GM21447 (cell line): Measurements from ENCODE around the gene HERC4.
"Not testable (repeated sequence)": the region's sequence is repeated elsewhere in the genome, so short reads cannot be mapped to it uniquely, and the experiment has no call there.

Experiments
- ATAC-seq: cut with Tn5 transposase; IDR thresholded peaks from one replicate; pipeline ENCODE4 v1.9.1; 2021; ENCODE audit not compliant: unreplicated experiment

HERC4 gene

GRCh38 chr10:68090586-68090985 lies 15.5 kb upstream of the HERC4 start:
- ATAC-seq: no peak

DNA sequence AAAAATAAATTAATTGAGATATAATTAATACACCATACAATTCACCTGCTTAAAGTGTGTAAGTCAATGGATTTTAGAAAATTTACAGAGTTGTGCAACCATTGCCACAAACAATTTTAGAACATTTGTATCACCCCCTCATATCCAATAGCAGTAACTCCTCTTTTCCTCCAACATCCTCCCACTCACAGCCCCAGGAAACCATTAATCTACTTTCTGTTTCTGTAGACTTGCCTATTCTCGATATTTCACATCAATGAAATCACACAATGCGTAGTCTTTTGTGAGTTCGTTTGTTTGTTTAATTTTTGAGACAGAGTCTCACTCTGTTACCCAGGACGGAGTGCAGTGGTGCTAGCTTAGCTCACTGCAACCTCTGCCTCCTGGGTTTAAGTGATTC lies 13.7 kb upstream of the HERC4 start:
- ATAC-seq: no peak

GRCh38 chr10:68087685-68088401 lies 12.8 kb upstream of the HERC4 start:
- no peak for ATAC-seq

DNA sequence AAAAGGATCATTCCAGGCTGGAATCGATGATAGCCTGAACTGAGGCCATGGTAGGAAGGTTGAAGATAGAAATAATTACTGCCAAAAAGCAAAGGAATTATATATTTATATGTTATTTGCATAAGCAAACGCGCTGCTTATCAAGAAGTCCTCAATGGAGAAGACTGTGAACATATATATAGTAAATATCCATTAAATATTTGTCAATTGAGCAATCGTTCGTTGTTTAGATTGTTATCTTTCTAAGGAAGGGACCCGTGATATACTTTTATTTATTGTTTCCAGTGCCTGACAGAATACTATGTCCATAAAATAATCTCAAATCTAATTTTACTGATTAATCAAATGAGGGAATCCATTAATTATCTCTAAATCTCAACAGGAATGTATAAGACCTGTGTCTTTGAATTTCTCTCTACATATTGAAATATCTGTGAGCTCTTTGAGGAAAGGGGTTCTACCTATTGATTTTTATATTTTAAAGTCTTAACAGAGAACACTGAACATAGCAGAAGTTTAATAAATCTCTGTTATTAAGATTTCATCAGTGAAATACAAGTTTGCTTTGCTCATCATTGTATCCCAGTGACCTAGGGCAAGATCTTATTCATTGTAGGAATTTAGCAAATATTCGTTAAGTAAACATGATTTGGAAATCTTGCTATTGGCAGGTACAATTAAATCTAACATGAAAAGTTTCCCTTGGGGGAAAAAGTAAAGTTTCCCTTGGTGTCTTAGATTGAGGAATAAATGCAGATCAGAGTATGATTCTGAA lies 12.0 kb upstream of the HERC4 start:
- ATAC-seq: no peak

DNA sequence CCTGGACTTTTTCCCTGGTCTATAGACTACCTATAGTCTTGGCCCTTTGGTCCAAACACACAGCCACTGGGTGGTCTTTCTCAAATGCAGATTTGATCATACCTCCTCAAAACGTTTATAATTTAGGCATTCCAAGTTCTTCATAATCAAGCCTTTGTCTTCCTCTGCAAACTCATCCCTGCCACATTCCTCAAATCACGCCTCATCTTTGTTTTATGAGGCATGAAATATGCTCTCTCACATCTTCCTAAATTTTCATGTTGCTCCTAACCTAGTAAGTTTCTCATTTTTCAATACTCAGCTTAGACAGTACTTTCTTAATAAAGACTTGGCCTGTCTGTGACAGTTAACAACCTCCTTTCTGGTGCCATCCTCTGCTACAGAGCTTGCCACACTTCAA lies 10.9 kb upstream of the HERC4 start:
- ATAC-seq: no peak

DNA sequence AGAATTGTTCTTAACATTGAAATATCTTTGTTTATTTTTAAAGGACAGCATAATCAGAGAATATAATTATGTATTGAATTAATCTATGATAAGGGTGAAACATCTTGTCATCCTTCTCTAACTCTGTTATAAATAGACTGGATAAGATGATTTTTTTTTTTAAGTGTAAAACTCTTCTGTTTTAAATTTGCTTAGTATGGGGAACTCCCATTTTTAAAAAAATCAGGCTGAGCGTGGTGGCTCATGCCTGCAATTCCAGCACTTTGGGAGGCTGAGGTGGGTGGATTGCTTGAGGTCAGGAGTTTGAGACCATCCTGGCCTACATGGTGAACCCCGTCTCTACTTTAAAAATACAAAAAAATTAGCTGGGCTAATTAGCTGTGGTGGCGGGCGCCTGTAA lies 9.4 kb upstream of the HERC4 start:
- ATAC-seq: no peak

- ATAC-seq: no peak
Observed at GRCh38 chr10:68083953-68084352, 8.9 kb upstream of the HERC4 start.

DNA sequence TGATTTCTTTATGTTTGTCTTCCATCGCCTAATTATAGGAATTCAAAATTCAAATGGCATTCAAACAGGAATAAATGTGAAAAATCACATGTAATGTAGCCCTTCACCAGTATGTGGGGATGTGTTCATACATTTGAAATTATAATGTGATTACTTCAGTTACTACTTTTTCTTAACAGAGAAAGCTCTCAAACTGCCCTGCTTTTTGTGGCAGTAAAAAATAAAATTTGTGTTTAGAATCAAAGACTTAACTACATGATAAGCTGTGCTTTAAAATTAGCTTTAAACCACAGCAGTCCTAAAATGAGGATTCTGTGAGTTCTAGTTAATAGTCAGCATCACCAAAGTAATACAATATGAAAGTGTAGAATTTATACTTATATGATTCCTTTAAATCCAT lies 7.8 kb upstream of the HERC4 start:
- no peak for ATAC-seq

- ATAC-seq: no peak
Observed at GRCh38 chr10:68081916-68082315, 6.8 kb upstream of the HERC4 start.

GRCh38 chr10:68080853-68081431 lies 5.9 kb upstream of the HERC4 start:
- ATAC-seq: no peak

- ATAC-seq: no peak
Observed at GRCh38 chr10:68079434-68079833, 4.4 kb upstream of the HERC4 start.

GRCh38 chr10:68077026-68077425 lies 1.9 kb upstream of the HERC4 start:
- no peak for ATAC-seq

DNA sequence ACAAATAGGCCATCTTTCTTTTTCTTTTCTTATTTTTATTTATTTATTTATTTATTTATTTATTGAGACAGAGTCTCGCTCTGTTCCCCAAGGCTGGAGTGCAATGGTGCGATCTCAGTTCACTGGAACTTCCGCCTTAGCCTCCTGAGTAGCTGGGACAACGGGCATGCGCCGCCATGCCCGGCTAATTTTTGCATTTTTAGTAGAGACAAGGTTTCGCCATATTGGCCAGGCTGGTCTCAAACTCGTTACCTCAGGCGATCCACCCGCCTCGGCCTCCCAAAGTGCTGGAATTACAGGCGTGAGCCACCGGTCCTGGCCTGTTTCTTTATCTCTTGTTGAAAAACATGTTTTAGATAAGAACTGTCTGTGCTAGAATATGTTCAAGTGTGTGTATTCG lies 998 bp upstream of the HERC4 start:
- not testable (repeated sequence) for ATAC-seq

DNA sequence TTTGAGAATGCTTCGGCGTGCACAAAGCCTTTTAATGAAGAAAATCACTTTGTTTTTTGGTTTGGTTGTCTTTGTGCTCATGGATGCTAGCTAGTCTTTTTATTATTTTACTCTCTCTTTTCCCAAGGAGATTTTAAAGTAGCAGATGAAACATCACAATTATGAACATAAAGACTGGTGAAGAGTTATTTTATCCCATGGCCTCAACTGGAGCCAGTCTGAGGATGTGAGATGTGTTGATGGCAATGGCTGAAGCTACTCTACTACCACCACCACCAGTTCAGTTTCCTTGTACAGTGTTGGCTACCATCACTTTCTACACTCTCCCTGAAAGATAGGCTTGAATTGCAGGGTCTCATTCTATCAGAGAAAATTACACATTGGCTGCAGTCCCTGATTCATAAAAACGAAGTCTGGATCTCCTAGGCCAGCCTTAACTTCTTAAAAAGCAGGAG lies 494 bp upstream of the HERC4 start:
- ATAC-seq: no peak

- no peak for ATAC-seq
Observed at GRCh38 chr10:68074031-68074774, 880 bp downstream of the HERC4 start.

GRCh38 chr10:68073631-68074030 lies 1.5 kb downstream of the HERC4 start:
- ATAC-seq: no peak

DNA sequence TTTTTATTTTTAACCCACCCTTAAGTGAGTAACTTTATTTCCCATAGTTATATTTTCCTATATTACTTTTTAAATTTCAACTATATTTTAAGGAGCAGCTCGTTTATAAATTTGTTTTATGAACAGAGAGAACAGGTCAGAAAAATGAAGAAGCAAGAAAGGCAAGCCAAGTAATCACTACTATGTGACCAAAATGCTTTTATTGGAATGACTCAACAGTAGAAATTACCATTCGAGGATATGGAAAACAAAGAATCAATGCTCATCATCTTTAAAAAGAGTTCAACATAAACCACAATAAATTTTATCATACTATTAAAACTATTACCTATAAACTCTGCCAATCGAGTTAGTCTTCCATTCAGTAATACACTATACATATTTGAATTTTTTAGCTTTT lies 7.6 kb downstream of the HERC4 start:
- ATAC-seq: no peak

DNA sequence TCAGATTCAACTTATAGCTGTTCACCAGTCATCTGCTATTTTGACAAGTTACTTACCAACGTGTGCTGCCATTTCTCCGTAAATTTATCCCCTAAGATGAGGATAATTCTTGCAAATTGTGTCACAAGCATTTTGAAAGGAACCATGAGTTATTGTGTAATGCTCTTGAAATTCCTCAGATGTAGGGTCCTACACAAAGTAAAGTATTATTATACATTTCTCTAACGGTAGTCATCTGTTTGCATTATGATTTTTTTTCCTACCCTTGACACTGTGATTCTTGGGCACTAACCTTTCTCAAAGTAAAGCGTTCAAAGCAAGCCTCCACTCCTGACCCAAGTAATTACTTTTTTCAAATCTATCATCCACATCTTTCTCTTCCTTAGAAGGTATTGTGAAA lies 8.1 kb downstream of the HERC4 start:
- ATAC-seq: no peak

GRCh38 chr10:68053553-68053952 lies 21.5 kb downstream of the HERC4 start:
- ATAC-seq: no peak

- ATAC-seq: no peak
Observed at GRCh38 chr10:68052463-68052862, 22.6 kb downstream of the HERC4 start.

- no peak for ATAC-seq
Observed at GRCh38 chr10:68049289-68050078, 25.6 kb downstream of the HERC4 start.
